Ovary (tissue), 3 donors: ENCODE results near the gene MSL1.

ENCODE experiments used
- CTCF ChIP-seq, 3 donors: fragments of 450-650 bp in 2 of 3; fragments of 200-600 bp in 1 of 3; IDR thresholded peaks; one replicate each; pipeline versions ENCODE4 v1.5.1 to v1.8.0; 2016 to 2022; ENCODE audit warnings: antibody characterized with exemption in 3 of 3, mild to moderate bottlenecking in 1 of 3
- EP300 ChIP-seq: sonication (generic); formaldehyde crosslinking; IDR thresholded peaks from one replicate; pipeline ENCODE4 v1.6.1; 2017; ENCODE audit warnings: antibody characterized with exemption
- POLR2A ChIP-seq: fragments of 450-650 bp; IDR thresholded peaks from one replicate; pipeline ENCODE4 v1.6.1; 2017; ENCODE audit warnings: antibody characterized with exemption, mild to moderate bottlenecking, moderate library complexity
- donor health status: DM: no; HTN: no; CAD: no.

GRCh38 chr17:40168262-40168832 is 46.6 kb downstream of the MSL1 start:
- TF ChIP-seq EP300: no peak
- peak; percentile 28 to 91 (median 90) for TF ChIP-seq CTCF (IDR thresholded peaks at IDR 0.05)
- no peak for TF ChIP-seq POLR2A
